Ecto neural progenitor cell (in vitro differentiated cells): ENCODE results near the gene AGPAT3.

ENCODE experiments used
- DNase-seq: peaks from one replicate; pipeline ENCODE4 v3.0.0-alpha.2; 2018; ENCODE audit warnings: low spot score

The AGPAT3 gene

DNA sequence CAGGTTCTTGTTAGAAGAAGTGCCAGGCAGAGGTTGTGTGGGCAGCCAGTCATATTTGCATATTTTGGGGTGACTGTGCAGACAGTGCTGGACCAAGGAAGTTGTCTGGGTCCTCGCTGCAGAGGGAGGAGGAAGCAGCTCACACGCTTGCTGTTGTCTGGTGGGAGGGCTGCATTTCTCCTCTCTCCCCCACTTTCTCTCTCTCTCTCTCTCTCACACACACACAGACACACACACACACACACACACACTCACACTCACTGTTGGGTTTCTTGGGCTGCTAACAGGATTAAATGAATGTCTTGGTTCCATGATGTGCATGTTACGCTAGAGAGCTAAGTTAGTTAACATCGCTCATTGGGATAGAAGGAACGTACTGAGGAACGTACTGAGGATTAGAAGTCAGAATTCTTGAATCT is 72.9 kb downstream of the AGPAT3 start:
- no peak for DNase-seq

DNA sequence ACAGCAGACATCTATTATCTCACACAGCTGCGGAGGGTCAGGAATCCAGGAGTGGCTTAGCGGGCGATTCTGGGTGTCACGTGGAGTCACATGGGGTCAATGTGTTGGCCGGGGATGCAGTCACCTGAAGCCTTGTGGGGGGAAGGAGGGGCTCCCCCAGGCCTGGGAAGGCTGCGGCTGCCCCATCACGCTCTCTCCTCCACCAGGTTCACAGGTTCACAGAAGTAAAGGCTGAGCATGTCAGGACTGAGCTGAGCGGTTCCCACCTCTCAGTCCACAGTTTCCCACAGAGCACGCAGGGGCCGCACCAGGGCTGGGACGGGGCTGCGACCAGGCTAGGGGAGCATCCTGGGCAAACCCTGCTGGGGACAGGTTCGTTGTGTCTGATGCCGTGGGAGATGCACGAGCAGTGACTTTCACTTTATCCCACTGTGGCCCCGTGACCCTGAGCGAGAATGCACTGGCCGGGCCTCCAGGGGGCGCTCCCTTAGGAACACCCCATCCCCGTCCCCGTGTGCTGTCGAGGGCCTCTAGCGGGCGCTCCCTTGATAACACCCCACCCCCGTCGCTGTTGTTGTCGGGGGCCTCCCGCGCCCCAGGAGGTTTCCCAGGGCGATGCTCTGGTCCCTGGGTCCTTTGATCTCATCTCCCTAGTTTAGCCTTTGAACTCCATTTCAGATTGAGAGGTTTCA is 73.9 kb downstream of the AGPAT3 start:
- peak; percentile 90 for DNase-seq

DNA sequence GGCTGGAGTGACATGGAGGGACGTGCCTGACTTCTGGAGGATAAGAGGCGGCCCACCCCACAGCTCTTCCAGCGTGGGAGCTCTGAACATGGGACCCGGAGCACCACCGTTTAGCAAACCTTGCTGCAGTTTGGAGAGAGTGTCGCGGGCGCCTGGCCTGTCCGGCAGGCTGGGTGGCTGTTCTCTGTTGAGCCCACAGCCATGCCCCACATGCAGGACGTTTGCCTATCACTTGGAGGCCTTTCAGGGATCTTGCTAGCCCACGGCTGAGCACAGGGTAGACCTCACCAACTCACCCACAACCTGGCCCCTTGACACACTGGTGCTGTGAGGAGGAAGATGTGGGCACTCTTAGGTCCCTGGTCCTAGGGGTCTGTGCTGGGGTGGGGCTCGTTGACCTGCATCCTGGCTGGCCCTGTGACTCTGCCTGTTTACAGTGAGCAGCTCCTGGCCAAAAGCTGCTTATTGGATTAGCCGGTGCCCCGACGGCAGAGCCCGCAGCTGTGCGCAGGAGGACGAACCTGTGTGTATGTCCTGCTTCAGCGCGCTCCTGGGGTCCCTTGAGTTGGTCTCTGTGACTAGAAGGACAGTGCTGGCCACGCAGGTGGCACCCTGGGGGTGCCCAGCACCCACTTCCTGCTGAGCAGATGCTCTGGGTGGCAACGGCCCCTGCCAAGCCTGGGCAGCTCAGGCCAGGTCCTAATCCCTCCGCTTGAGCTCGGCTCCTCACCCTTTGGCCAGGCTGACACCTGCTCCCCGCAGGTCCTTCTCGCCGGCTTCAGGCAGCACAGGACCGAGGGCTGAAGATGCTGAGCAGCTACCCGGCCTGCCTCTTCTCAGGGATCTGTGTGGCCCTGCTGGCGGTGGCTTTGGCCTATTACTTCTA is 74.7 kb downstream of the AGPAT3 start:
- no peak for DNase-seq

DNA sequence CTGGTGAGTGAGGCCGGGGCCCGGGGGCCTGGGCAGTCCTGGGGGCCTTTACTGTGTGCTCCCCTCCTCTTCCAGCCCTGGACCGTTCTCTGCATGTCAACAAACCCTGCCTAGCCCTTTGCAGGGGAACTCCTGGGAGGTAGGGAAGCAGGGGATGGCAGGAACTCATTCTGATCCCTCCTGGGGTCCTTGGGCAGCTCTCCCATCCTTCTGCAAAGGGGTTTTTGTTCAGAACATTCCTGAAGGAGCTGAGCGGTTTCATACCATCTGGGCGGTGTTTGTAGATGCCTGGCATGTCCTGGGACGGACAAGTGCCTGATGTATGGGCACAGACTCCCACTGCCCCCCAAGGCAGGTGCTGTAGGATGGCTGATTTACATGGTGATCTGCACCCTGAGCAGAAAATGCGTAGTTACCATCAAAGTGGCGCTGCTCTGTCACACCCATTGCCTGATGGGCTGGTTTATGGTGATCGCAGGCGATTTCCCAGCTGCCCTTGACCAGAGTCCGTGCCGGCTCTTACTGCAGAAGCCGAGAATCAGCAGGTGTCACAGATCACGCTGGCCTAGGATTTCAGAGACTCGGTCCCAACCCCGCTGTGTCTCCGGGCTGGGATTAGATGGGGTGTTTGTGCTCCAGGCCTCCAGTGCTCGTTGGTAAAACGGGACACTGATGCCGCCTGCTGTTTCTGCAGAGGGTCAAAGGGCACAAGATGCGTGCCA is 75.5 kb downstream of the AGPAT3 start:
- DNase-seq, result no peak

DNA sequence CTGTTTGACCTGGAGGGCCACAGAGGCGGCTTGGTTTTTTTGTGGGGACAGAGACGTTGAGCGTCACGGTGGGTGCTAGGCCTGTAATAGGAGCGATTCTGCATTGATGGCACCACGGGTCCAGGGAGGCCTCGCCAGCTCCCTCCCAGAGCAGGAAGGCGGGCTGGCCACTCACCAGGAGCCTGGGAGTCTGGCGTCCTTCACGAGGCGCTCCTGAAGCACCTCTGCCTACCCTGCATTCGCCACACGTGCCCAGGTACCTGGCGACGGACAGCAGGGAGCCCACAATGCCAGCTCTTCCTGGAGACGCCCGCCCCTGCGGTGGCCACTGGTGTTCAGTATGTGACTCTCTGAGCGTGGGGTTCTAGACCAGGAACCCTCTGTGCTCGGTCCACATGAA is 77.2 kb downstream of the AGPAT3 start:
- no peak for DNase-seq

DNA sequence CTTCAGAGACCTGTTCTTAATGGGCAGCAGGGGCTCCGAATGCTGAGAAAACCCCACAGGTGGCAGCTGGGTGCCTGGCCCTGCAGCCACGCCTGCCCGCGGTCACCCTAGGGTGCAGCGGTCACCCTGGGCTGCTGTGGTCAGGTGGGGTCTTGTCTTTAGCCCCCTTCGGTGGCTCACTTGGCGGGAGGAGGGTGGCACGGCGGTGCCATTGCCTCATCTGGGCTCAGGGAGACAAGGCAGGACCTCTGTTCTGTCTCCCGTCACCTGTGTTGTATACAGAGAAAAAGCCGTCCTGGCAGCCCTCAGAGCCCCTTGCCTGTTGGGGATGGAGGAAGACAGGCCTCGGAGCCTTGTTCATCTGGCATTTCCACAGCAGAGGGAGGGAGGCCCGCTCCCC is 77.6 kb downstream of the AGPAT3 start:
- no peak for DNase-seq

DNA sequence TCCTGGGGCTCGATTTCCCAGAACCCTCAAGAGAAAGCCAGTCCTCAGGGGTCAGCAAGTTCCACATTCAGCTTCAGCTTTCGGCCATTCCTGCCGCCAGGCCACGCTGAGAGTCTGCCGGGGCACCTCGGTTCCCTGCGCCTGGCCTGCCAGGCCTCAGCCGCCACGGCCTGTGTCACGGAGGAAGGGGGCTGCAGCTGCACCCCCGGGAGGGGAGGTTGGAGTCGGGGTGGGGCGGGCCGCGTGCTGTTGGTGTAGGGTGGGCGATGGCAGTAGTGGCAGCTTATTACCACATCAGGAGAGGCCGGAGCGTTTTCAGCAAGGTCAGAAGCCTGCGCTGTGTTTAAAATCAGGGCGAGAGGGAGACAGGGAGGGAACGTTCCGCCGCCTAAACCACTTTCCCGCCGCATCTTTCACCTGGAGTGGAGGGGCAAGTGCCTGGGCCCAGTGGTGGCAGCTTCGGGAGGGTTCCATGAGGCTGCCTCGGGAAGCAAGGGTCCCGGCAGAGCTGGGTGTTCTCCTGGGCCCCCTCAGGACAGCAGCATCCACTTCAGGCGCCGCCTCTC is 78.6 kb downstream of the AGPAT3 start:
- DNase-seq, result no peak

DNA sequence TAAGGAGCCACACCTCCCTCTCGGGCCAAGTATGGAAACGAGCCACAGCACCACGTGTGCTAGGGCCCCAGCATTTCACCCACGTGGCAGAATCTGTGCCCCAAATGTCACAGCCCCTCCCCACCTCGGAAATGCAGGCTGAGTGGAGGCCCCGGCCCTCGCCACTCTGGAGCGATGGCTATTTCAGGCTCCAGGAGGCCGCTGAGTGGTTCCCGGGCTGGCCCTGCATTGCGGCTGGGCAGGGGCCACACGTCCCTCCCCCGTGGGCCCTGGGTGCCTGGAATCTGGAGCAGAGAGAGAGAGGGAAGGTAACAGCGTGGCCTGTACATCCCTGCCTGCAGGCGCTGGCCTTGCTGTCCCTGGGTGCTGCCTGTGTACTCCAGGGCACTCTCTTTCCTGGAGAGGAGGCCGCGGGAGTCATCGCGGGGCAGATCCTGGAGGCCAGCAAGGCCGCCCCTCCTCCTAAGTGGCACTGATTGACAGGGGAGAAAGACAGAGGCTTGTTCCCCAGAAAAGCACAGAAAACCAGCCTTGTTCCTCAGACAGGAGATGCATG is 79.1 kb downstream of the AGPAT3 start:
- DNase-seq, result no peak

DNA sequence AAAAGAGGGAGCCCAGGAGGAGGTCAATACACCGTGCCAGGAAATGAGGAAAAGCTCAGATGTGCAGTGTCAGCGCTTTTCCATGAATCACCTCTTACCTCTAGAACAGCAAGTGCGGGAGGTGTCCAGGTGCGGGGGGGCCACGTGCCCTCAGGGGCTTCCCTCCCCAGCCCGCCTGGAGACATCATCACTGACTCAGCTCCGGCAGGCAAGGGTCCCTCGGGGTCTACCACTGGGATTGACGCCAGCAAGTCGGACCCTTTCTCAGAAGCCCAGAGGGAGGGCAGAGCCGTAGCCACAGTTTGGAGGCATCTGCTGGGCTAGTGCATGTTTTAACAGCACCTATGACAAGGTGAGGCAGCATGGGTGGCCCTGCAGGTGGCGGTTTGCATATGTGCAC is 79.7 kb downstream of the AGPAT3 start:
- no peak for DNase-seq

DNA sequence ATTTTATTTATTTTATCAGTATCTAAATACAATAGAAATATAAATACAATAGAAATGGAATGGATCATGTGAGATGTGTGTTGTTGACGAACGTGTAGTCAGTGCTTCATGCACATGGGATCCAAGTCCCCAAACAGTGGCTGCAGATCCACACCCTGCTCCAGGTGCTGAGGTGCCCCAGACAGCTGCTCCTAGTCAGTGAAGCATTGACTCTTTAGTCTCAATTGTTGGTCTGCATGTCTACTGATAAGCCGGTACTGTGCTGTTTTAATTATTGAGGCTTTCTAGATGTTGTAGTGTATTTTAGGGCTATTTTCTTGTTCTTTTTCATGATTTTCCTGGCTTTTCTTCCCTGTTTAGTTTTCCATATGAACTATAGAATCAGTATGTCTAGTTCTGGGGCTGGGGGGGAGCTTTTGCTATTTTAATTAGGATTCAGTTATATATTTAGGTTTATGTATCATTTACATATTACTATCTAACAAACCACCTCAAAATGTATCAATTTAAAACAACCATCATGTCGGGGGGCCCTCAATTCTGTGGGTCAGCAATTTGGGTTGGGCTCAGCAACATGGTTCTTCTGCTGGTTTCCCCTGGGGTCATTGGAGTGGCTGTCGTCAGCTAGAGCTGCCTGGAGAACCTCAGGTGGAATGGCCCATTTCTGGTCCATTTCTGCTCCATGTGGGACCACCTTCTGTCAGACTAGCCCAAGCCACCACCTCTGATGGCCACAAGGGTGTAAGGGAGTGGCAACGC is 83.9 kb downstream of the AGPAT3 start:
- DNase-seq, result no peak

DNA sequence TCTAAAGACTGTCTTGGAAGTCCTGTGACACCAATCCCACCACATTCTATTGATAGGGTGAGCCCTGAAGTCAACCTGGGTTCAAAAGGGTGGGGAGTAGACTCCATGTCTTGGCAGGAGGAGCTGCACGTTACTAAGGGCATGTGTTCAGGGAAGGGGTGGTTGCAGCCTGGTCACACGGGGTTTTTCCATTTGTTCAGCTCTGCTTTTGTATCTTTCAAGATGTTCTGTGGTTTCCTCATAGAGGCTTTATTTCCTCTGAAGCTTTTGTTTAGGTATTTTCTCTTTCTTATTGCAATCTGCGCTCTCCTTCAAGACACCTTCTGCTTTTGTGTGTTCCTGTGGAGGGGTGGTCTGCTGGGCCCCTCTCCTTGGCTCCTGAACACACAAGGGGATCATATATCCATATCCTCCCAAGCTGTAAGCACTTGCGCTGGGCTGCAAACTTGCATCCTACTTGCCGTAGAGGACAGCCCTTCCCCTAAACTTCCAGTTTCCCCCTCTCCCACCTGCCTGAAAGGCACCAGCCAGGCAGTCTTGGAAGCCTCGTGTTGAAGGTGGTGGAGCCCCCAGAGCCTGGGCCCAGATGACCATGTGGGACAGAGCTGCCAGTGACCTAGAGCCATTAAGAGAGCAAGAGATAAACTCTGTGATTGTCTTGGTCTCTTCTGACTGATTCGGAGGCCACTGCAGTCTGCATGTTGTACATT is 84.6 kb downstream of the AGPAT3 start:
- DNase-seq, result no peak

DNA sequence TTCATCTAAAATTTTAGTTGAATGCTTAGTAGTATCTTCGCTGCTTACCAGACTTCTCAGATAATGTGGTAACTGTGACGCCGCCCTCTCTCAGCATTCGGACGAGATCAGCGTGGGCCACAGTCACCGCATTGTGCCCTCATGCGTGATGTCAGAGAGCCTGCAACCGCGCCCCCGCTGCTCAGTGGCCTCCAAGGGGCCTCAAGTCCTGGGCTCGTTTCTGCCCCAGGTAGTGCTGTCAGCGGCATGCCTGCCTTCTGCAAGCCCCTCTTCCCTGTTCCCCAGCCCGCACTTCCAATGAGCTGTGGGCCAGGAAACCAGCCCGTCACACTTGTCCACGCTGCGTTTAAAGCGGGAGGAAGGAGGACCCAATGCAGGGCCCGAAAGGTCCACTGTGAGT is 85.5 kb downstream of the AGPAT3 start:
- DNase-seq, result no peak

DNA sequence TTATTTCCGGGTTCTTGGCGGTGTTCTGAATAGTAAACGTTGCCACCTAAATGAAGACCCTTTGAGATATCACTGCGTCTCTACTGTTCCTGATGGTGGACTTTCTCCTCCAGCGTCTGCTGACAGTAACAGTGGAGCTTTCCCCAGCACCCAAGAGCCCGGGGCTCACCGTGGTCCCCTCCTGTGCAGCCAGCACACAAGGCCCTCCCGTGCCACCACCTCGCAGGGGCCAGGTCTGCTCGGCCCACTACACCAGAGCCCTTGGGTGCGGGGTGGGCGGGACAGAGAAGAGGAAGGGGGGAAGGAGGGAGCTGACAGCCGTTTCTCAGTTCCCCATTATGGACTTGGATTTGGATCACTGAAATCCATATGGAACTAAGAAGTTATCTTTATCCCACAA is 85.9 kb downstream of the AGPAT3 start:
- no peak for DNase-seq

DNA sequence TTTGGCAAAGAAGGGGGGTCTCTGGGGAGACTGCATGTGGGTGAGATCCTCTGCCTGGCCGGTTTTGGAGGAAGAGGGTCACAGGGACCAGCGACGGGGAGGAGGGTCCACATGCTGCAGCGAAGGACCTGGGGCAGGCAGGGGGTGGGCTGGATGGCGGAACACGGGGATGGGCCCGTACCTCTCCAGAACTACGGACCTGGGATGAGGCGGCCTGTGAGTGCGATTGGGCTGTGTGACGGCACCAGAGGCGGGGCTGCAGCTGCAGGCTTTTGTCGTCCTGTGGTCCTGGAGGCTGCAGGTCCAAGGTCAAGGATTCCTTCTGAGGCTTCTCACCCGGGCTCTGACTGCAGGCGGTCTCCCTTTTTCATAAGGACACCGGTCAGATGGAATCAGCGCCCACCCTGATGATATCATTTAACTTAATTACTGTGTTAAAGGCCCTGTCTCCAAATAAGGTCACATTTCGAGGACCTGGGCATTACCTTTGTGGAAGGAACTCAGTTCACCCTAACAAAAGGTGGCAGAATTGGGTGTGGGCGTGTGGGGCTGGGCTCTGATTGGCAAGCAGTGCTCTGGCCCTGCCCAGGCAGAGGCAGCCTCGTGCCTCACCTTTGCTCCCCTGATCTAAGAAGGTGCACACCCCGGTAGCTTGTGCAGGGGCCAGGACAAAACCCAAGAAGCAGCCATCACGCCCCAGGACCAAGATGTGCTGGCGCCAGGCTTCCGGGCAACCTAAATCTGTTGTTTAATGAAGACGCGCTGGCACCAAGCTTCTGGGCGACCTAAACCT is 87.1 kb downstream of the AGPAT3 start:
- DNase-seq, result no peak

DNA sequence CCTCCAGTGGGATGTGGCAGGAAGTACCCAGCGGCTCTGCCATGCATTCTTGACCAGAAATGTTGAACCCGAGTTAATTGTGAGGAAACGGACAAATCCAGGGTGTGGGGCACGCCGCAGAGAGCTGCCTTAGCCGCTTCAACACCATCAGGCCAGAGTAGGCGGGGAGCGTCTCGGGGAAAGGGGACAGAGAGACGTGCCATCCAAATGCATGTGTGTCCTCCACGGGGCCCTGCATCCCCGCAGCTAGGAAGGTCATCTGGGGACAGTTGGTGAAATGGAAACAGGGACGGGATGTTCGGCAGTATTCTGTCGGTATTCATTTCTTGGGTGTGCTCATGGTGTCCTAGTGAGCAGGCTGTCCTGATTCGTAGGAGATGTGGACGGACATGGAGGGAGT is 88.0 kb downstream of the AGPAT3 start:
- DNase-seq, result no peak

DNA sequence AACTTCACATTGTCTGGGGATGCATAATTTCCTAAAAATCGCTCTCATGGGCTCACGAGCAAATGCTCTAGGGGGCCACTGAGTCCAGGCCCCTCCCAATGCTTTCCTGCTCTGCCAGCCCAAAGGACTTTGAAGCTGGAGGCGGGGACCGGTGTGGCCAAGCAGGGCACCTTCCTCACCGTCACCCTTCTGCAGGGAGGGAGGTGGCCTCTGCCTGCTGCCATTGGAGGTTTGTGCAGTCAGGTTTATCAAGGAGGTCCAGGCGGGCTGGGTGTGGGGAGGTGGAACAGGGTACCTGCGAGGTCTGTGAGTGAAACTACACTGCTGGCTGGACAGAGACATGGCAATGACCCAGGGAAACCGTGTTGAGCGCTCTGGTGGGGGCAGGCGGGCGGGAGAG is 89.0 kb downstream of the AGPAT3 start:
- DNase-seq, result no peak

DNA sequence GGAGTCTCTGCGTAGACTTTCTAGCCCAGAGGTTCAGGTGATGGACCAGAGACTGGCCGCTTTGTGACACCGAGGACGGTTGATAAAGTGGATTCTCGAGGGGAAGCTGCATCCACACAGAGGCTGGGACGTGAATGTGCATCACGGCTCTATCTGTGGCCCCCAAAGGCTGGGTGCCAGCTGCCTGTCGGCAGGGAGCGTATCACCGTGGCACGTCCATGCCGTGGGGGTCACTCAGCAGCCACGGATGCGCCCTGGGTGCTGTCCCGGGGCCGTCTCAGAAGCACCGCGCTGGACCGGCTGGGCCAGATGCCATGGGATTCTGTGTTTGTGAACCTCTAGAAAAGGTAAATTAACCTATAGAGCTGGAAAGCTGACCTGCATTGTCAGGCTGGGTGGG is 89.9 kb downstream of the AGPAT3 start:
- no peak for DNase-seq

DNA sequence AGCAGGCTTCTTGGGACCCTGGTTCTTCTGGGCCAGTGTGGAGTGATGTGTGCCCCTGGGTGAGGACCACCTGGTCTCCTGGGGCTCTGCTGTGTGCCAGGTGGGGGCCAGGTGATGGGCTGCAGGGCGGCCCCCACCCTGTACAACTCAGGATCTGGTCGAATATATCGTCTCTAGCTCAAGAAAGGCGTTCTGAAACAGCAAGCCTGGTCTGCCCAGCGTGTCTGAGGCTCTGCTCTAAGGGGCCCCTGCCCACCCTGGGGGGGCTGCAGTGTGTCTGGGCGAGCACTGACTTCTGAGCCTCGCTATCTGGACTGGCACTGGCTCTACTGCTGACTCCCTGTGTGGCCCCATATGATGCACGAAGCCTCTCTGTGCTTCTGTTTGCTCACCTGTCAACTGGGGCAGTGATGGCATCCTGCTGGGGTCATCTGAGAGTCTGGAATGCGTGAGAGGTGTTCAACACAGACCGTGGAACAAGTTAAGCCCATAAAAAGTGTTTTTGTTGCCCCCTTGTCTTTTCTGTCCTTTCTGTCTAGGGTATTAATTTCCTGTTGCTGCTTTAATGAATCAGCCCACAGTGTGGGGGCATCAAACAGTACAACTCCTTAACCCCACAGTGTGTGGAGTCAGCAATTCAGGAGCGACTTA is 91.1 kb downstream of the AGPAT3 start:
- no peak for DNase-seq

DNA sequence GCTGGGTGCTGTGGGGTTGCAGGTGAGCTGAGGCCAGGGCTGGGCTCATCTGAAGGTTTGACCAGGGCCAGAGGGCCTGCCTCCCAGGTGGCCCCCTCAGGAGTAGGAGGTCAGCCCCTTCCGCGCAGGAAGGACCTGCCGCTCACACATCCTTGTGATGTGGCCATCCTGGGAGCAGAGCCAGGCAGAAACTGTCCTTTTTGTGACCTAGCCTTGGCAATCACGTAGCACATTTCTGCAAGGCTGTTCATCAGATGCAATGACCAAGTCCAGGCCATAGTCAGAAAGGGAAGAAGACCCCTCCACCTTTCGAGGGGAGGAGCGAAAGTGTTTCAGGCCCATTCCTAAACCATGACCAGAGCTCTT is 91.6 kb downstream of the AGPAT3 start:
- DNase-seq, result no peak

DNA sequence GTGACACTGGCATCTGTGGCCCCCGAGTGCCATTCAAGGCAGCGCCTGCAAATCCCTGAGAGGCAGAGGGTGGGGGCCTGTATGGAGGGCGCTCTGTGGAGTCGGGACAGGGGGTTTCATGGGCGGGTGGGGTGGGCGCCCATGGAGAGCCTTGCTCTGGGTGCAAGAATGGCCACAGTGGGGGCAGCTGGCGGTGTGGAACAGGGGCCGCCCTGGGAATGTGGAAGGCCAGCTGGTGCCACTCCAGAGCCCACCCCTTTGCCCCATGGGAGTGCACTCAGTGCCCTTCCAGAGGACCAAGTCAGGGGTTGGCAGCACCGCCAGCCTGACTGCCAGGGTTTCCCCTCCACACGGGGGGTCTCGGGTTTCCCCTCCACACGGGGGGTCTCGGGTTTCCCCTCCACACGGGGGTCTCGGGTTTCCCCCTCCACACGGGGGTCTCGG is 92.1 kb downstream of the AGPAT3 start:
- DNase-seq, result no peak
